Measurements from ENCODE around the gene CCDC169.

CCDC169 gene

DNA sequence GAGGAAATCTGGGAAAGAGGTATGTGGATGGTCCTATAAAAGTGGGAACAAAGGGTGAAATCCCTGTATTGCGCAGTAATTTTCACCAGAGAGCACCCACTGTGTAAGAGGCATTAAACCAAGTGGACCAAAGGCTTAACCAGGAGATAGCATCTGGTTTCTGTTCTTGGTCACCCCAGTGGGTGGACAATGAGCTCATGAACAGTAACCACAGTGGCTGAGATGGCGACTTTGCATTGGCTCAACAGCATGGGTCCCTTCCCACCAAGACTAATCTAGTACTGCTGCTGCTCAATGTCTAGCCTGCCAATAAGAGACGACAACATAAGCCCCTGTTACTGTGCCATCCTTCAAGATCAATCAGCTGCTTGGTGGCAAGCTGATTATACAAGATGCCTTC is 36.6 kb downstream of the CCDC169 start:
- peak; percentile 9 for DNase-seq (ENCODE audit: low read depth)
- H3K4me3 ChIP-seq (ENCODE audit: low read depth, low read length) = no peak overlapping the region
- TF ChIP-seq CTCF (IDR thresholded peaks at IDR 0.05; ENCODE audit: low read depth, low read length, missing control alignments) = no peak
- in situ Hi-C loops (cut with HindIII; ENCODE audit: low sequenced_read_pairs) = loop anchor here (5.0 kb wide), 1 partner anchor 81 kb away; no protein-coding TSS in a partner anchor

GRCh38 chr13:36259361-36260137 is 38.1 kb downstream of the CCDC169 start:
- no peak overlapping the region for H3K4me3 ChIP-seq (ENCODE audit: low read depth, low read length)
- no peak for TF ChIP-seq CTCF (IDR thresholded peaks at IDR 0.05; ENCODE audit: low read depth, low read length, missing control alignments)
- in situ Hi-C loops (cut with HindIII; ENCODE audit: low sequenced_read_pairs) = loop anchor here (5.0 kb wide), 1 partner anchor 83 kb away; no protein-coding TSS in a partner anchor
- DNase-seq (ENCODE audit: low read depth) = no peak

DNA sequence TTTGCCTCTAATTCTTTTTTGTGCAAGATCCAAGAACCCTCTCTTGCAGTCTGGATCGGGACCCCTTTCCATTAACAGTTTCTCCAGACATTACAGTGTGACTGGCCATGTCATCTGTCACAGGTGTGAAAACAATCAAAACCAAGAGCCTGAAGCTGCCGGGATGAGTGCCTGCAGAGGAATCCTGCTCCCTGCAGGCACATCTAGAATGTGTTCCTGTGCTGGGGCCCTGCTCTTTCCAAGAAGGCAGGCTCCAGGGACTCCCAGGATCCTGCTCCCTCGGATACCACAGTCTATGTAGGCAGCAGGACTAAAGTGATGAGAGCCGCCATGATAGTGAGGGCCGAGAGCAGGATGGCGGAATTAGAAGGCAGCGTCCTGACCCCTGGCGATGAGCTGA is 38.8 kb downstream of the CCDC169 start:
- DNase-seq (ENCODE audit: low read depth) = no peak
- H3K4me3 ChIP-seq (ENCODE audit: low read depth, low read length) = no peak overlapping the region
- no peak for TF ChIP-seq CTCF (IDR thresholded peaks at IDR 0.05; ENCODE audit: low read depth, low read length, missing control alignments)
- in situ Hi-C loops (cut with HindIII; ENCODE audit: low sequenced_read_pairs) = no loop called here

- TF ChIP-seq CTCF (IDR thresholded peaks at IDR 0.05; ENCODE audit: low read depth, low read length, missing control alignments) = no peak
Measured at GRCh38 chr13:36251526-36251925, 46.1 kb downstream of the CCDC169 start.

DNA sequence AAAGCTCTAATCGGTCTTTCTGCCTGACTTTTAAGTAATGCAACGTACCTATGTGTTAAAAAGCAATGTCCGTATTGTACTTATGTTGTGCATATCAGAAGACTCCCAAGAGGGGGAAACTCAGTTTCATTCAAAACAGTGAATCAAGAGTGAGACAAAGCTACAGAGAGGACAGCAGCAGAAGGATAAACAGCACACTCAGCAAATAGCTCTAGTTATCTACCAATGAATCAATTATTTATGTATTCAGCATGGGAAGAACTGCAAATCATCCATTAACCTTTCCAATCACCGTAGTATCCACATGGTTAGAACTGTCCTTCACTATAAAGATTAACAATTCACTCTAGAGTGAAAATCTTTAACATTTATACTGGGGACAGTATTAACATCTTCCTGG is 46.6 kb downstream of the CCDC169 start:
- no peak for DNase-seq (ENCODE audit: low read depth)
- no peak overlapping the region for H3K4me3 ChIP-seq (ENCODE audit: low read depth, low read length)
- TF ChIP-seq CTCF (IDR thresholded peaks at IDR 0.05; ENCODE audit: low read depth, low read length, missing control alignments) = no peak
- in situ Hi-C loops (cut with HindIII; ENCODE audit: low sequenced_read_pairs) = no loop called here

More at GRCh38 chr13:36251526-36251925, 46.1 kb downstream of the CCDC169 start:
- no peak overlapping the region for H3K4me3 ChIP-seq (ENCODE audit: low read depth, low read length)
- in situ Hi-C loops (cut with HindIII; ENCODE audit: low sequenced_read_pairs) = no loop called here
- no peak for DNase-seq (ENCODE audit: low read depth)

- no peak overlapping the region for H3K4me3 ChIP-seq (ENCODE audit: low read depth, low read length)
- TF ChIP-seq CTCF (IDR thresholded peaks at IDR 0.05; ENCODE audit: low read depth, low read length, missing control alignments) = no peak
- DNase-seq (ENCODE audit: low read depth) = no peak
- in situ Hi-C loops (cut with HindIII; ENCODE audit: low sequenced_read_pairs) = no loop called here
Measured at GRCh38 chr13:36248700-36249099, 48.9 kb downstream of the CCDC169 start.

Measured in astrocyte of the cerebellum (primary cell).